Activated CD4-positive, alpha-beta T cell treated with anti-CD3 and anti-CD28 coated beads for 4 hours (primary cell): ENCODE results near the gene PPP1R27.

ENCODE experiments used
- DNase-seq, 2 donors: peaks; one replicate each; pipeline ENCODE4 v3.0.0-alpha.2; 2020

The PPP1R27 gene

GRCh38 chr17:81834831-81835267 lies at the start of gene PPP1R27:
Gene PPP1R27, minus strand, starts transcription at chr17:81835050. Its CDS starts 97 bp downstream, at chr17:81834953.
- DNase-seq, result no peak

GRCh38 chr17:81884520-81884919 lies 49.7 kb upstream of the PPP1R27 start:
- no peak for DNase-seq

GRCh38 chr17:81879121-81879520 lies 44.3 kb upstream of the PPP1R27 start:
- no peak for DNase-seq

GRCh38 chr17:81878294-81878693 lies 43.4 kb upstream of the PPP1R27 start:
- no peak for DNase-seq

- DNase-seq, result no peak
Observed at GRCh38 chr17:81877569-81877968, 42.7 kb upstream of the PPP1R27 start.

- DNase-seq, result peak; percentile 96 to 97
Observed at GRCh38 chr17:81871387-81872230, 36.8 kb upstream of the PPP1R27 start.

- no peak for DNase-seq
Observed at GRCh38 chr17:81870981-81871386, 36.1 kb upstream of the PPP1R27 start, which contains the start of gene ARHGDIA. Gene ARHGDIA, minus strand, starts transcription at chr17:81871337. Its CDS starts 1,407 bp downstream, at chr17:81869930.

GRCh38 chr17:81870131-81870980 lies 35.5 kb upstream of the PPP1R27 start:
- DNase-seq, result peak in 1 of 2 donors; percentile 33

GRCh38 chr17:81869221-81870130 lies 34.6 kb upstream of the PPP1R27 start:
- peak in 1 of 2 donors; percentile 32 for DNase-seq

- DNase-seq, result no peak
Observed at GRCh38 chr17:81868674-81869220, 33.9 kb upstream of the PPP1R27 start.

- DNase-seq, result no peak
Observed at GRCh38 chr17:81867991-81868673, 33.3 kb upstream of the PPP1R27 start.

- DNase-seq, result peak in 1 of 2 donors; percentile 24
Observed at GRCh38 chr17:81867170-81867990, 32.5 kb upstream of the PPP1R27 start.

GRCh38 chr17:81866440-81867169 lies 31.8 kb upstream of the PPP1R27 start:
- no peak for DNase-seq

- no peak for DNase-seq
Observed at GRCh38 chr17:81865733-81866439, 31.0 kb upstream of the PPP1R27 start.

GRCh38 chr17:81865358-81865732 lies 30.5 kb upstream of the PPP1R27 start:
- no peak for DNase-seq

- DNase-seq, result no peak
Observed at GRCh38 chr17:81863833-81864768, 29.3 kb upstream of the PPP1R27 start.

- DNase-seq, result no peak
Observed at GRCh38 chr17:81863123-81863675, 28.3 kb upstream of the PPP1R27 start.
